Panc1 (cell line): ENCODE results near the gene KATNAL2. TPM values are rescaled to one million over a fixed set of nuclear protein-coding genes. Genes with fewer than 3 reads are reported as not detected.

ENCODE experiments used
- ATAC-seq: fragments of 200-7000 bp; cut with Tn5 transposase; 2 replicates; pipeline ENCODE4 v1.9.1; 2020; ENCODE audit warnings: mild to moderate bottlenecking, moderate library complexity
- BruUV-seq: library from RNA; stranded (reverse); fragments of 400-500 nt; replicated peaks from 2 replicates; lab custom pipeline; 2021; lab: Mats Ljungman, UMichigan
- CTCF ChIA-PET: fragments of 300-600 bp; sonication (Branson Sonifier 250); formaldehyde crosslinking; loops from one replicate; lab custom pipeline; 2022; ENCODE audit warnings: antibody characterized with exemption; lab: Charles Lee
- POLR2A ChIA-PET: fragments of 300-600 bp; sonication (Branson Sonifier 250); formaldehyde crosslinking; loops from one replicate; lab custom pipeline; 2022; ENCODE audit warnings: antibody characterized with exemption; lab: Charles Lee
- DNase-seq: peaks from one replicate; pipeline ENCODE4 v3.0.0-alpha.2; 2010; ENCODE audit warnings: low read depth, low spot score
- H3K27ac ChIP-seq: 2 replicates; pipeline ENCODE4 v1.5.1; 2011; ENCODE audit warnings: mild to moderate bottlenecking, low read length, inconsistent platforms
- H3K27me3 ChIP-seq: fragments of 200-500 bp; sonication (Bioruptor generic); 2 replicates; pipeline ENCODE4 v1.6.0; 2014; ENCODE audit warnings: low read length, inconsistent platforms; ENCODE audit not compliant: control insufficient read depth, insufficient read depth
- H3K36me3 ChIP-seq: fragments of 200-500 bp; sonication (Bioruptor generic); 2 replicates; pipeline ENCODE4 v1.5.1; 2014; ENCODE audit warnings: inconsistent platforms, mild to moderate bottlenecking, low read length, moderate library complexity; ENCODE audit not compliant: control insufficient read depth, insufficient read depth
- H3K4me1 ChIP-seq: 2 replicates; pipeline ENCODE4 v1.5.1; 2011; ENCODE audit warnings: inconsistent platforms, mild to moderate bottlenecking, low read length, moderate library complexity; ENCODE audit not compliant: control insufficient read depth, insufficient read depth
- H3K4me3 ChIP-seq, 2 experiments: 2 replicates each; pipeline ENCODE4 v1.5.1; 2011 to 2012; ENCODE audit warnings: low read depth in 2 of 2, low read length in 2 of 2, mild to moderate bottlenecking in 2 of 2, inconsistent platforms in 1 of 2, moderate library complexity in 1 of 2
- H3K9me3 ChIP-seq: fragments of 200-500 bp; sonication (Bioruptor generic); 2 replicates; pipeline ENCODE4 v1.5.1; 2014; ENCODE audit warnings: low read depth, mild to moderate bottlenecking, inconsistent platforms, low read length, moderate library complexity; ENCODE audit not compliant: control insufficient read depth, insufficient read depth
- POLR2AphosphoS5 ChIP-seq: IDR thresholded peaks from 2 replicates; pipeline ENCODE4 v1.6.1; 2012; ENCODE audit warnings: mild to moderate bottlenecking, low read depth, low read length, moderate library complexity
- SIN3A ChIP-seq: IDR thresholded peaks from 2 replicates; pipeline ENCODE4 v1.6.1; 2012; ENCODE audit warnings: low read depth, mild to moderate bottlenecking, low read length, moderate library complexity, borderline replicate concordance; ENCODE audit not compliant: insufficient read depth
- TCF7L2 ChIP-seq: IDR thresholded peaks from 2 replicates; pipeline ENCODE4 v1.6.1; 2011; ENCODE audit warnings: mild to moderate bottlenecking, low read depth, low read length, inconsistent platforms
- in situ Hi-C: cut with HindIII; loops from 2 replicates; pipeline ENCODE4 v1.10.0; 2016; ENCODE audit warnings: low sequenced_read_pairs, low pct_unique_long_range_greater_than_20kb
- intact Hi-C: fragments of 100-400 bp; cut with micrococcal nuclease; formaldehyde crosslinking; loops from one replicate; pipeline ENCODE4 v1.10.0; 2022; ENCODE audit not compliant: unreplicated experiment
- total RNA-seq: library from RNA; stranded (reverse); gene quantifications from one replicate; pipeline ENCODE4 v1.2.1, GENCODE V29; 2021; ENCODE audit not compliant: unreplicated experiment
- TF ChIP-seq, protein P1 (sequence below), 2 experiments: IDR thresholded peaks; 2 replicates each; pipeline ENCODE4 v1.6.1; 2011 to 2012; ENCODE audit warnings: low read depth in 2 of 2, control low read depth in 1 of 2, low read length in 1 of 2, mild to moderate bottlenecking in 1 of 2, moderate library complexity in 1 of 2; ENCODE audit not compliant: insufficient read depth in 1 of 2
- TF ChIP-seq, protein P2 (sequence below): fragments of 450-650 bp; IDR thresholded peaks from 2 replicates; pipeline ENCODE4 v1.5.1; 2017; ENCODE audit warnings: mild to moderate bottlenecking

KATNAL2 gene
- total RNA-seq, 1 experiment from 2014 or later: 2.6 TPM

DNA sequence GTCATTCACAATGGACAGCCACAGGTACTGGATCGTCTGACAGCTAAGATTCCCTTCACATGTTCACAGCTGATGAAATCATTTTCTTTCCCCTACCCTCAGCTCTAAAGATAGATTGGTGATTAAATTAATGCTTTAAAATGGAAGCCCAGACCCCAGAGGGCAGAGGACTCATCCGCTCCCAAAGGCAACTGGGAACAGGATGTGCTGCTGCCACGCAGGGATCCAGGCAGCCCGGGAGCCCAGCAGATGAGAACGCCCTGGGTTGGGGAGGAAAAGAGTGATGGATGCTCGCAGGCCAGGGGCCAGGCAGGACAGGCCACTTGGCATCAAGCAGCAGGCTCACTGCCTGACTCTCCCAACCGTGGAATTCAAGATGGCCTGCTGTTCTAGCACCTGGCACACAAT, 191.6 kb downstream of the KATNAL2 start:
- no peaks in the 10 kb centered on the region for H3K9me3 ChIP-seq
- ATAC-seq (no peak), DNase-seq (no peak)
- CTCF ChIA-PET: no interaction called here
- TF ChIP-seq, protein P1, sequence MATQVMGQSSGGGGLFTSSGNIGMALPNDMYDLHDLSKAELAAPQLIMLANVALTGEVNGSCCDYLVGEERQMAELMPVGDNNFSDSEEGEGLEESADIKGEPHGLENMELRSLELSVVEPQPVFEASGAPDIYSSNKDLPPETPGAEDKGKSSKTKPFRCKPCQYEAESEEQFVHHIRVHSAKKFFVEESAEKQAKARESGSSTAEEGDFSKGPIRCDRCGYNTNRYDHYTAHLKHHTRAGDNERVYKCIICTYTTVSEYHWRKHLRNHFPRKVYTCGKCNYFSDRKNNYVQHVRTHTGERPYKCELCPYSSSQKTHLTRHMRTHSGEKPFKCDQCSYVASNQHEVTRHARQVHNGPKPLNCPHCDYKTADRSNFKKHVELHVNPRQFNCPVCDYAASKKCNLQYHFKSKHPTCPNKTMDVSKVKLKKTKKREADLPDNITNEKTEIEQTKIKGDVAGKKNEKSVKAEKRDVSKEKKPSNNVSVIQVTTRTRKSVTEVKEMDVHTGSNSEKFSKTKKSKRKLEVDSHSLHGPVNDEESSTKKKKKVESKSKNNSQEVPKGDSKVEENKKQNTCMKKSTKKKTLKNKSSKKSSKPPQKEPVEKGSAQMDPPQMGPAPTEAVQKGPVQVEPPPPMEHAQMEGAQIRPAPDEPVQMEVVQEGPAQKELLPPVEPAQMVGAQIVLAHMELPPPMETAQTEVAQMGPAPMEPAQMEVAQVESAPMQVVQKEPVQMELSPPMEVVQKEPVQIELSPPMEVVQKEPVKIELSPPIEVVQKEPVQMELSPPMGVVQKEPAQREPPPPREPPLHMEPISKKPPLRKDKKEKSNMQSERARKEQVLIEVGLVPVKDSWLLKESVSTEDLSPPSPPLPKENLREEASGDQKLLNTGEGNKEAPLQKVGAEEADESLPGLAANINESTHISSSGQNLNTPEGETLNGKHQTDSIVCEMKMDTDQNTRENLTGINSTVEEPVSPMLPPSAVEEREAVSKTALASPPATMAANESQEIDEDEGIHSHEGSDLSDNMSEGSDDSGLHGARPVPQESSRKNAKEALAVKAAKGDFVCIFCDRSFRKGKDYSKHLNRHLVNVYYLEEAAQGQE (IDR thresholded peaks at IDR 0.05; ENCODE audit: insufficient read depth in 1 of 2, low read depth in 2 of 2, low read length in 1 of 2): no peak
- TF ChIP-seq TCF7L2 (no peak), POLR2AphosphoS5 (no peak), SIN3A (no peak)
- TF ChIP-seq, protein P2, sequence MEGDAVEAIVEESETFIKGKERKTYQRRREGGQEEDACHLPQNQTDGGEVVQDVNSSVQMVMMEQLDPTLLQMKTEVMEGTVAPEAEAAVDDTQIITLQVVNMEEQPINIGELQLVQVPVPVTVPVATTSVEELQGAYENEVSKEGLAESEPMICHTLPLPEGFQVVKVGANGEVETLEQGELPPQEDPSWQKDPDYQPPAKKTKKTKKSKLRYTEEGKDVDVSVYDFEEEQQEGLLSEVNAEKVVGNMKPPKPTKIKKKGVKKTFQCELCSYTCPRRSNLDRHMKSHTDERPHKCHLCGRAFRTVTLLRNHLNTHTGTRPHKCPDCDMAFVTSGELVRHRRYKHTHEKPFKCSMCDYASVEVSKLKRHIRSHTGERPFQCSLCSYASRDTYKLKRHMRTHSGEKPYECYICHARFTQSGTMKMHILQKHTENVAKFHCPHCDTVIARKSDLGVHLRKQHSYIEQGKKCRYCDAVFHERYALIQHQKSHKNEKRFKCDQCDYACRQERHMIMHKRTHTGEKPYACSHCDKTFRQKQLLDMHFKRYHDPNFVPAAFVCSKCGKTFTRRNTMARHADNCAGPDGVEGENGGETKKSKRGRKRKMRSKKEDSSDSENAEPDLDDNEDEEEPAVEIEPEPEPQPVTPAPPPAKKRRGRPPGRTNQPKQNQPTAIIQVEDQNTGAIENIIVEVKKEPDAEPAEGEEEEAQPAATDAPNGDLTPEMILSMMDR: no peak
- H3K27me3 ChIP-seq: no peaks in the 10 kb centered on the region
- BruUV-seq: no TSS peak
- POLR2A ChIA-PET: no interaction called here
- no peaks in the 10 kb centered on the region; the same call in none of the 2 replicates for H3K36me3 ChIP-seq
- intact Hi-C loops (no loop called here), in situ Hi-C loops (no loop called here)
- H3K4me3 ChIP-seq: no peak overlapping the region
- no peaks in the 10 kb centered on the region for H3K4me1 ChIP-seq
- no peak overlapping the region for H3K27ac ChIP-seq

DNA sequence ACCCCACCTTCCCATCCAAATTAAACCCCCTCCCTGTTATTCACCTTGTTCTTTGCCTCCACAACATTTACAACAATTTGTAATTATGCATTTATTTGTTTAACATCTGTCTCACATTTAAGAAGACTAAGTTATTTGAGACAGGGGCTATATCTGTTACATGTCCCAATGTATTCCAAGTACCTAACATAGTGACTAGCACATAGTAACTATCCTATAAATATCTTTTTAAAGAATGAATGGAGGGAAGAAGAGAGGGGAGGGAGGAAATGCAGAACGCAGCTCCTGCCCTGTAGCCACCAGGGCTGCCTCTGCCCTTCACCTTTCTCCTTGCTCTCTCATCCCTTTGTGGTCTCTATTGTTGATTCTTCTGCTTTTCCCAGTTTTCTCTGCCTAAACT, 192.3 kb downstream of the KATNAL2 start:
- H3K9me3 ChIP-seq: no peaks in the 10 kb centered on the region
- H3K4me1 ChIP-seq: no peaks in the 10 kb centered on the region
- H3K36me3 ChIP-seq: no peaks in the 10 kb centered on the region; the same call in none of the 2 replicates
- no peak for TF ChIP-seq SIN3A
- TF ChIP-seq TCF7L2: no peak
- TF ChIP-seq, protein P1 (IDR thresholded peaks at IDR 0.05; ENCODE audit: insufficient read depth in 1 of 2, low read depth in 2 of 2, low read length in 1 of 2): no peak
- no peak for TF ChIP-seq POLR2AphosphoS5
- TF ChIP-seq, protein P2: no peak
- ChIA-PET CTCF (no interaction called here), POLR2A (no interaction called here)
- H3K27me3 ChIP-seq: no peaks in the 10 kb centered on the region
- in situ Hi-C loops (no loop called here), intact Hi-C loops (no loop called here)
- no peak overlapping the region for H3K4me3 ChIP-seq
- no TSS peak for BruUV-seq
- ATAC-seq (no peak), DNase-seq (no peak)
- no peak overlapping the region for H3K27ac ChIP-seq
